ENCODE results near the gene INKA1. TPM values are rescaled to one million over a fixed set of nuclear protein-coding genes. Genes with fewer than 3 reads are reported as not detected.

INKA1 gene
- total and polyA plus RNA-seq, 9 of the 15 experiments (the other 6 are each of a cell fraction or from before 2014, with no cell fraction given), result 0.55 to 13.9 (median 6.7) TPM

DNA sequence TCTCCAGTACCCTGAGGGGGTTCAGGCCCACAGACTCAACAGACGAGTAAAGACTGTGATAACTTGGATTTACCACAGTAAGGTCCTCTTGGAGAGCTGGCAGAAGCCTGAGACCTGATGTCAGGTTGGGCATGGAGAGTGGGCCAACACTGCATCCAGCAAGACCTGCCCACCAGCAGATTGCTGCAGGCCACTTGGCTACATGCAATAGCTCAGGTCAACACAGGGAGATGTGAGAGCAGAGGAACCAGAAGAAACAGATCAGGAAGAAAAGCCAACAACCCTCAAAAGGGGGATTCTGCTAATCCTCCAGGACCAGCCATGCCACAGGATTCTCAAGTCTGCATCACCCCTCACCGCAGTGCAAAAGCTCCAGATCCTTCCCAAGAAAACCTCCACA lies 15.0 kb upstream of the INKA1 start:
- peaks cover 37% of the 10 kb centered on the region for H3K79me2 ChIP-seq (ENCODE audit: control insufficient read depth, insufficient read depth, low read length)
- in situ Hi-C loops (cut with MboI), result no loop called here
- 76% methylated on average over 2 of the region's 2 CpGs for WGBS (ENCODE audit: insufficient coverage, low coverage, missing lambda C conversion rate)
- no peak overlapping the region for H3K4me2 ChIP-seq (ENCODE audit: insufficient read depth, low read length)
- H3K4me3 ChIP-seq, result no peak overlapping the region
- ChIA-PET POLR2A (interaction anchor here (0.6 to 2.8 kb wide), 4 partner anchors 15 to 415 kb away, joined by 3 to 16 read pairs (median 3); partner anchors contain the start of gene INKA1), CTCF (ENCODE audit: low intra/inter-chr PET ratio) (interaction anchor here (0.6 kb wide), 1 partner anchor 319 kb away, joined by 3 read pairs; no protein-coding TSS in a partner anchor)
- no TSS peak for BruUV-seq (replicated peaks)
- H3K36me3 ChIP-seq (ENCODE audit: control insufficient read depth, insufficient read depth, low read length), result peaks cover 13% of the 10 kb centered on the region; the same call in 2 of the 3 replicates
- H2AFZ ChIP-seq (ENCODE audit: low read depth, low read length), result peak overlapping the region; percentile 45; the same call in 1 of the 2 replicates
- H3K27ac ChIP-seq (ENCODE audit: extremely low read depth, low read depth, low read length), result no peak overlapping the region
- ATAC-seq (no peak), FAIRE-seq (no peak), DNase-seq (ENCODE audit: extremely low read depth in 1 of 4, low spot score in 3 of 4) (no peak)
- no peaks in the 10 kb centered on the region for H3K9me3 ChIP-seq (replicated peaks; ENCODE audit: control insufficient read depth, insufficient read depth, low read depth, low read length)
- no peak for TF ChIP-seq FOSL1 (tag; conservative IDR thresholded peaks at IDR 0.05)
- H3K4me1 ChIP-seq (replicated peaks in 1 of 2; ENCODE audit: control insufficient read depth in 2 of 2, insufficient read depth in 2 of 2, low read length in 2 of 2), result peaks cover 12 to 23% of the 10 kb centered on the region in 2 experiments; a peak in 4 of 5 replicates
- no peaks in the 10 kb centered on the region for H4K20me1 ChIP-seq (replicated peaks; ENCODE audit: control insufficient read depth, insufficient read depth, low read length)
- H3K9ac ChIP-seq (ENCODE audit: insufficient read depth in 1 of 2, low read depth in 2 of 2, low read length in 2 of 2), result no peak overlapping the region
- H3K9me1 ChIP-seq (ENCODE audit: control insufficient read depth, insufficient read depth, low read length), result no peaks in the 10 kb centered on the region
- intact Hi-C loops (cut with micrococcal nuclease), result no loop called here
- no peaks in the 10 kb centered on the region for H3K27me3 ChIP-seq (ENCODE audit: control insufficient read depth in 2 of 2, insufficient read depth in 2 of 2, low read length in 2 of 2)

DNA sequence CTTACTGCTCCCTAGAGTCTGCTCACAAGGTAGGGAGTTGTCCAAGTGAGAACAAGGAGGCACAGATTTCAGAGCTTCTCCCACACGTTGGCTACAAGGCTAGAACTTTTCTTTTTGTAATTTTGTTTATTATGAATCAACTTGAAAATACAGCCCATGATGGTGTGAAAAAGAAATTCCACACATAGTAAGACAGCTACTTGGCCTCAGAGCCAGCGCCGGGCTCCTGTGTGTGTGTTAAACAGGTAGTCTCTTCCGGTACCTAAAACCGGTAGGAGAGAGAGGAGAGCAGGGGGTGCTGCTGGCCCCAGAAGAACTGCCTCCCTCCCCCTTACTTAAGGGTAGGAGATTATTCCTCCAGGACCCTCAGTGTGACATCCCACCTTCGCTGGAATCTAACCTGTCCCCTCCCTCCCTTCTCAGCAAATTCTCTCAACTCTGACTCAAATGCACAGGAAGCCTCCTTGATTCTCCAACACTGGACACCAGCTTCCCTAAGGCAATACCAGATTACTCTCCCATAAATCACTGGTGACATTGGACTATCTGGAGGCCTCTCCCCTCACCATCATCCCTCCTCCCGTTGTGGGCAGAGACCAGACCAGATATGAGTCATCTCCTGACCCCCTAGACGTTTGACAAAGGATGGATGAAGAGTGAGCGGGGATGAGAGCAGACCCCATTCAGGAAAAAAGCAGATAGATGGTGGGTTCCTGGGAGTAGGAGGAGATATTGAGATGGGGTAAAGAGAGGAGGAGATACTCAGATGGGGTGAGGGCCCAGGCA lies 12.2 kb upstream of the INKA1 start:
- no peak overlapping the region for H3K4me3 ChIP-seq
- H4K20me1 ChIP-seq (replicated peaks; ENCODE audit: control insufficient read depth, insufficient read depth, low read length), result no peaks in the 10 kb centered on the region
- ChIA-PET POLR2A (interaction anchor here (1.1 kb wide), 1 partner anchor 13 kb away, joined by 3 read pairs; no protein-coding TSS in a partner anchor), CTCF (ENCODE audit: low intra/inter-chr PET ratio) (no interaction called here)
- peaks cover 15 to 20% of the 10 kb centered on the region in 2 experiments; a peak in 4 of 5 replicates for H3K4me1 ChIP-seq (replicated peaks in 1 of 2; ENCODE audit: control insufficient read depth in 2 of 2, insufficient read depth in 2 of 2, low read length in 2 of 2)
- in situ Hi-C loops (cut with MboI) (no loop called here), intact Hi-C loops (cut with micrococcal nuclease) (no loop called here)
- BruUV-seq (replicated peaks), result no TSS peak
- no peak overlapping the region for H3K27ac ChIP-seq (ENCODE audit: extremely low read depth, low read depth, low read length)
- FAIRE-seq (peak; percentile 29), DNase-seq (ENCODE audit: extremely low read depth in 1 of 4, low spot score in 3 of 4) (peak; percentile 29 to 64 (median 46)), ATAC-seq (no peak)
- H3K79me2 ChIP-seq (ENCODE audit: control insufficient read depth, insufficient read depth, low read length), result peaks cover 12% of the 10 kb centered on the region
- H3K9me1 ChIP-seq (ENCODE audit: control insufficient read depth, insufficient read depth, low read length), result no peaks in the 10 kb centered on the region
- no peak overlapping the region for H2AFZ ChIP-seq (ENCODE audit: low read depth, low read length)
- no peaks in the 10 kb centered on the region for H3K36me3 ChIP-seq (ENCODE audit: control insufficient read depth, insufficient read depth, low read length)
- no peak overlapping the region for H3K4me2 ChIP-seq (ENCODE audit: insufficient read depth, low read length)
- no peaks in the 10 kb centered on the region for H3K9me3 ChIP-seq (replicated peaks; ENCODE audit: control insufficient read depth, insufficient read depth, low read depth, low read length)
- 24% methylated on average over 9 of the region's 9 CpGs for WGBS (ENCODE audit: insufficient coverage, low coverage, missing lambda C conversion rate)
- H3K27me3 ChIP-seq (ENCODE audit: control insufficient read depth in 2 of 2, insufficient read depth in 2 of 2, low read length in 2 of 2), result no peaks in the 10 kb centered on the region
- H3K9ac ChIP-seq (ENCODE audit: insufficient read depth in 1 of 2, low read depth in 2 of 2, low read length in 2 of 2), result no peak overlapping the region; a peak in 1 of 4 replicates
- TF ChIP-seq ZNF232 (CRISPR knock-in tag; IDR thresholded peaks at IDR 0.05), result no peak
- no peak for TF ChIP-seq SIX5 (IDR thresholded peaks at IDR 0.05; ENCODE audit: borderline replicate concordance in 1 of 2, insufficient read depth in 1 of 2, low read depth in 1 of 2, low read length in 2 of 2)
- TF ChIP-seq, protein P1, sequence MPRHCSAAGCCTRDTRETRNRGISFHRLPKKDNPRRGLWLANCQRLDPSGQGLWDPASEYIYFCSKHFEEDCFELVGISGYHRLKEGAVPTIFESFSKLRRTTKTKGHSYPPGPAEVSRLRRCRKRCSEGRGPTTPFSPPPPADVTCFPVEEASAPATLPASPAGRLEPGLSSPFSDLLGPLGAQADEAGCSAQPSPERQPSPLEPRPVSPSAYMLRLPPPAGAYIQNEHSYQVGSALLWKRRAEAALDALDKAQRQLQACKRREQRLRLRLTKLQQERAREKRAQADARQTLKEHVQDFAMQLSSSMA (CRISPR knock-in tag; IDR thresholded peaks at IDR 0.05), result no peak
- TF ChIP-seq EWSR1 (IDR thresholded peaks at IDR 0.05; ENCODE audit: borderline replicate concordance, low read depth, partially characterized antibody), result no peak
- TF ChIP-seq HDAC3 (IDR thresholded peaks at IDR 0.05; ENCODE audit: borderline replicate concordance, partially characterized antibody), result no peak
- TF ChIP-seq HDAC1 (IDR thresholded peaks at IDR 0.05), result no peak
- TF ChIP-seq, protein P2, sequence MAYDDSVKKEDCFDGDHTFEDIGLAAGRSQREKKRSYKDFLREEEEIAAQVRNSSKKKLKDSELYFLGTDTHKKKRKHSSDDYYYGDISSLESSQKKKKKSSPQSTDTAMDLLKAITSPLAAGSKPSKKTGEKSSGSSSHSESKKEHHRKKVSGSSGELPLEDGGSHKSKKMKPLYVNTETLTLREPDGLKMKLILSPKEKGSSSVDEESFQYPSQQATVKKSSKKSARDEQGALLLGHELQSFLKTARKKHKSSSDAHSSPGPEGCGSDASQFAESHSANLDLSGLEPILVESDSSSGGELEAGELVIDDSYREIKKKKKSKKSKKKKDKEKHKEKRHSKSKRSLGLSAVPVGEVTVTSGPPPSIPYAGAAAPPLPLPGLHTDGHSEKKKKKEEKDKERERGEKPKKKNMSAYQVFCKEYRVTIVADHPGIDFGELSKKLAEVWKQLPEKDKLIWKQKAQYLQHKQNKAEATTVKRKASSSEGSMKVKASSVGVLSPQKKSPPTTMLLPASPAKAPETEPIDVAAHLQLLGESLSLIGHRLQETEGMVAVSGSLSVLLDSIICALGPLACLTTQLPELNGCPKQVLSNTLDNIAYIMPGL (CRISPR knock-in tag; IDR thresholded peaks at IDR 0.05), result no peak
- TF ChIP-seq RBM25 (IDR thresholded peaks at IDR 0.05; ENCODE audit: low read depth, low read length, severe bottlenecking), result no peak
- no peak for TF ChIP-seq GATAD2B (IDR thresholded peaks at IDR 0.05; ENCODE audit: borderline replicate concordance)

Data from K562 (cell line).